Karpas-422 (cell line): ENCODE data around the gene MAPKAP1. TPM values are rescaled to one million over a fixed set of nuclear protein-coding genes. Genes with fewer than 3 reads are reported as not detected.

Experiments used
- DNase-seq: peaks from one replicate; pipeline ENCODE4 v3.0.0-alpha.2; 2015
- H2AFZ ChIP-seq: fragments of 200-600 bp; sonication (generic); 2 replicates; pipeline ENCODE4 v1.6.1; 2014; ENCODE audit warnings: antibody characterized with exemption, low read length, mixed read lengths
- H3K27ac ChIP-seq: fragments of 200-600 bp; sonication (generic); 2 replicates; pipeline ENCODE4 v1.5.1; 2014; ENCODE audit warnings: mild to moderate bottlenecking, low read length, moderate library complexity
- H3K27me3 ChIP-seq: fragments of 200-600 bp; sonication (generic); 2 replicates; pipeline ENCODE4 v1.6.1; 2014; ENCODE audit warnings: low read length, mixed read lengths
- H3K36me3 ChIP-seq: fragments of 200-600 bp; sonication (generic); 2 replicates; pipeline ENCODE4 v1.6.1; 2014; ENCODE audit warnings: low read length, mixed read lengths; ENCODE audit not compliant: insufficient read depth
- H3K4me1 ChIP-seq: fragments of 200-600 bp; sonication (generic); 2 replicates; pipeline ENCODE4 v1.6.1; 2014; ENCODE audit warnings: mild to moderate bottlenecking, low read length, mixed read lengths
- H3K4me2 ChIP-seq: fragments of 200-600 bp; sonication (generic); 2 replicates; pipeline ENCODE4 v1.6.1; 2014; ENCODE audit warnings: low read length, low read depth, mild to moderate bottlenecking; ENCODE audit not compliant: poor library complexity, severe bottlenecking
- H3K4me3 ChIP-seq: fragments of 200-600 bp; sonication (generic); 2 replicates; pipeline ENCODE4 v1.5.1; 2014; ENCODE audit warnings: mild to moderate bottlenecking, antibody characterized with exemption, low read length, mixed read lengths
- H3K79me2 ChIP-seq: fragments of 200-600 bp; sonication (generic); 2 replicates; pipeline ENCODE4 v1.6.1; 2014; ENCODE audit warnings: mild to moderate bottlenecking, low read length, mixed read lengths
- H3K9ac ChIP-seq: fragments of 200-600 bp; sonication (generic); 2 replicates; pipeline ENCODE4 v1.6.0; 2014; ENCODE audit warnings: low read length
- H3K9me2 ChIP-seq: fragments of 200-600 bp; sonication (generic), shearing (Covaris generic); replicated peaks from 2 replicates; pipeline ENCODE4 v1.6.0; 2014; ENCODE audit warnings: mild to moderate bottlenecking, low read length, moderate library complexity; ENCODE audit not compliant: insufficient read depth
- H3K9me3 ChIP-seq: fragments of 300-700, 200-600 bp; sonication (generic); 2 replicates; pipeline ENCODE4 v1.6.1; 2014; ENCODE audit warnings: low read length, mixed read lengths
- H4K20me1 ChIP-seq: fragments of 200-600 bp; sonication (generic); 2 replicates; pipeline ENCODE4 v1.6.1; 2014; ENCODE audit warnings: mild to moderate bottlenecking, antibody characterized with exemption, low read length, low read depth; ENCODE audit not compliant: insufficient read depth
- total RNA-seq: library from RNA; depleted of rRNA; stranded (reverse); fragments of >200 nt; shearing (Covaris generic); gene quantifications from 2 replicates; pipeline ENCODE4 v1.2.3, GENCODE V29; 2014; ENCODE audit warnings: low replicate concordance

The MAPKAP1 gene
- total RNA-seq, 1 experiment from 2014 or later, result 62.8 TPM

DNA sequence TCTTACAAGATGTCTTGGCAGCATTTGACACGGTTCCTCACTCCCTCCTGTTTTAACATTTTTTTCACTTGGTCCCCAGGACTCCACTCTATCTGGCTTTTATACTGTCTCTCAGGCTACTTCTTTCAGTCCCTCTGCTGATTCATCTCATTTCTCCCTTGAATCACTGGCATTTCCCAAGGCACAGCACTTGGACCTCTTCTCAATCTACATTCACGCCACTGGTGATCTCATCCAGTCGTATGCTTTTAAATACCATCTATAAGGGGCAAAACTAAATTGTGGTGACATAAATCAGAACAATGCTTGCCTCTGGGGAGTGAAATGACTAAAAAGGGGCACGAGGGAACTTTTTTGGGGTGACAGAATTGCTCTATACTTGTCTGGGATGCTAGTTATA lies 47.1 kb downstream of the MAPKAP1 start:
- Histone ChIP-seq H3K4me2 (no peak overlapping the region), H3K36me3 (peaks cover 10% of the 10 kb centered on the region), H2AFZ (no peak overlapping the region), H3K4me3 (no peak overlapping the region), H3K9me2 (no peaks in the 10 kb centered on the region), H3K9me3 (no peaks in the 10 kb centered on the region), H3K9ac (no peak overlapping the region), H3K4me1 (no peaks in the 10 kb centered on the region), H3K79me2 (peaks cover 11% of the 10 kb centered on the region), H4K20me1 (peaks cover 45% of the 10 kb centered on the region), H3K27me3 (no peaks in the 10 kb centered on the region), H3K27ac (no peak overlapping the region)
- no peak for DNase-seq

DNA sequence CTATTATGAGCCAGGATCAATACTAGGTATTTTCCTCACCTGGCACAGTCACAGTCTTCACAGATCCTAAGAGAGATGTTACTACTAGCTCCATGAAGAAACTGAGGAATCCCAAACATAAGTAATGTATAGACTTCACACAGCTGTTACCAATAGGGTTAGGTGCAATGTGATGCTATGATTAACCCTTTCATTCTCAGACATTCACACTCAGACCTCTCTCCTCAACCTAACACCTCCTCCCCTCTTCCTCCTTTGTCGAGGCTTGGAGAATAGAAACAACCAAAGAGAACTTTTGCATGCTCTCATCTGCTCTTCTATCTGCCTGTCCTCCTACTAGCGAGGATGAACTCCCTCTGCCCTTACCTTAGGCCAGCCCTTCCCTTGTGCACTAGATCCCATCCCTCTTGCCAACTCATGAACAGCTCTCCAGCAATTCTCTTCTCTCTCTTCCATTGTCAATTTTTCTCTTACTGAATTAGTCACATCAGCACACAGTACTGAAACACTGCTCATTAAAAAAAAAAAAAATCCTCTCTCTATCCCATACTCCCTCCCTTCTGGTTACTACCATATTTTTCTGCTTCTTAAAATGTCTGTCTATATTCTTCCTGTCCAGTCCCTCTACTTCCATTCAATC lies 47.7 kb downstream of the MAPKAP1 start:
- Histone ChIP-seq H3K9me3 (no peaks in the 10 kb centered on the region), H3K4me2 (no peak overlapping the region), H2AFZ (no peak overlapping the region), H4K20me1 (peaks cover 50% of the 10 kb centered on the region), H3K9me2 (no peaks in the 10 kb centered on the region), H3K27me3 (no peaks in the 10 kb centered on the region), H3K79me2 (peaks cover 11% of the 10 kb centered on the region), H3K27ac (no peak overlapping the region), H3K36me3 (peaks cover 10% of the 10 kb centered on the region), H3K9ac (no peak overlapping the region), H3K4me1 (no peaks in the 10 kb centered on the region), H3K4me3 (no peak overlapping the region)
- peak; percentile 27 for DNase-seq

DNA sequence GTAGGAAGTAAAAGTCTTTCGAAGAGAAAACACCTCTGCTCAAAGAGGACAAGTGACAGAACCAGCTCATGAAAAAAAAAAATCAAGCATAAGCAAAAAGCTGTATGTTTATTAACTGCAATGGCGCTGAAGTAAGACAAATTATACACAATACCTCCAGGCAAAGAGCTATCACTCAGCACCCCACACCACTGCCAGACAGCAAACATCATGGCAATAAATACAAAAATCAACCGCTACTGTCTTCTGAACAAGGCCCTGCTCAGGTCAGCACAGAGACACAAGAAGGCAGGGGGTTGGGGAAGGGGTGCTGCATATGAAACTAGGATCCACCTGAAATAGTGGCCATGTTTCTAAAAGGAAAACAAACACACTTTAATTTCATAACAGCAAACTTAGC lies 50.4 kb downstream of the MAPKAP1 start:
- Histone ChIP-seq H4K20me1 (peaks cover 72% of the 10 kb centered on the region), H2AFZ (no peak overlapping the region), H3K9me3 (no peaks in the 10 kb centered on the region), H3K27ac (no peak overlapping the region), H3K79me2 (peaks cover 11% of the 10 kb centered on the region), H3K9me2 (no peaks in the 10 kb centered on the region), H3K36me3 (peaks cover 10% of the 10 kb centered on the region), H3K4me2 (no peak overlapping the region), H3K9ac (no peak overlapping the region), H3K4me3 (no peak overlapping the region), H3K27me3 (no peaks in the 10 kb centered on the region), H3K4me1 (peaks cover 11% of the 10 kb centered on the region)
- no peak for DNase-seq

DNA sequence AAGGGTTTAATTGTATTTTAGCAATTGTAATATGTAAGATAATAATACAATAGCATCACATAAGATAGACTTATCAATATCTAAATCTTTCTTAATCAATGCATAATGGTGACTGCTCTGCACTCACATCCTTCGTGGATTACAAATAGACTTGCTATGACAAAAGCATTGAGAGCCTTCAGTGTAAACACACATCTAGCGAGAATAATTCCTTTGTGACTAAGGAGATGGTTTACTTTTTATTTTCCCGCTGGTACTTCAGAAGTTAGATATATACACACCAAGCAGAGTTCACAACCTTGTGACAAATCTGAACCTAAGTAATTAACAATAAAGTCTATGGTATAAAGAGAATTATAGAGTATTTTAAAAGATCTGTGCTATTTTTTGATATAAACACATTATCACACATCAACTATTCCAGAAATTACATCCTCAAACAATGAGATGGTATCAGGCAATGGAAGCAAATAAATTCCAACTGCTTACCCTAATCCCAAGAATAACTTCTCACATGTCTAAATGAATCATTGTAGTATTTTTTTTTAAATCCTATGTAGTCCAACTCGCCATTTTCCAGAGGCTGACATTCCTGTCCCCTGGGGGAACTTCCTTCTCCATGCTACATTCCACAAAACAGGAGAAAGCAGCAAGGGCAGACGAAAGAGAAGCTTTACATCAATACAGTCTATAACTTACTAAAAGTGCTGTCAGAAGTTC lies 51.2 kb downstream of the MAPKAP1 start:
- Histone ChIP-seq H2AFZ (no peak overlapping the region), H3K27me3 (no peaks in the 10 kb centered on the region), H3K9me3 (no peaks in the 10 kb centered on the region), H4K20me1 (peaks cover 76% of the 10 kb centered on the region), H3K4me2 (no peak overlapping the region), H3K9ac (no peak overlapping the region), H3K27ac (no peak overlapping the region), H3K4me3 (no peak overlapping the region), H3K36me3 (peaks cover 10% of the 10 kb centered on the region), H3K9me2 (no peaks in the 10 kb centered on the region), H3K4me1 (peaks cover 11% of the 10 kb centered on the region), H3K79me2 (peaks cover 11% of the 10 kb centered on the region)
- DNase-seq, result no peak

DNA sequence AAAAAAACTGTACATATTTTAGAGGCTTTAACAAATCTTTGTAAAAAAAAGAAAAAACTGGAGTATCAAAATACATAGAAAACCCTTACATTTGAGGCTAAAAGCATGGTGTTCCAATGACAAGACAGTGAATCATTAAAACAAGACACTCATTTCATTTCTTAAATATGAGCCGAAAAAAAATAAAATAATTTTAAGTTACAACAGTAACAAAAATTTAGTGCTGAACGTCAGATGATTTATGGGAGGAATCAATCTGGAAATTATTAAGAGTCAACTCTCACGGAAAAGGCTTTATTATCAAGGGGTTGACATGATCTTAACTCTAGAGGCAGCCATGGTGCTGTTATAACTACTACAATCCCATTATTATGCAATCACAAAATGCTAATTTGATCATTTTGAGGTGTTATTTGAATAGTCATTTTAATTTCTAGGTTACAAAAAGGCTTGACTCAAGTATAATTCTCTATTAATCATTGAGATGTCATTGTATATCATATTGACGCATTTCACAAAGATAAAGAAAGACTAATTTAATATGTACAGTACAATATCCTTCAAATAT lies 51.9 kb downstream of the MAPKAP1 start:
- no peak overlapping the region for H3K9ac ChIP-seq

DNA sequence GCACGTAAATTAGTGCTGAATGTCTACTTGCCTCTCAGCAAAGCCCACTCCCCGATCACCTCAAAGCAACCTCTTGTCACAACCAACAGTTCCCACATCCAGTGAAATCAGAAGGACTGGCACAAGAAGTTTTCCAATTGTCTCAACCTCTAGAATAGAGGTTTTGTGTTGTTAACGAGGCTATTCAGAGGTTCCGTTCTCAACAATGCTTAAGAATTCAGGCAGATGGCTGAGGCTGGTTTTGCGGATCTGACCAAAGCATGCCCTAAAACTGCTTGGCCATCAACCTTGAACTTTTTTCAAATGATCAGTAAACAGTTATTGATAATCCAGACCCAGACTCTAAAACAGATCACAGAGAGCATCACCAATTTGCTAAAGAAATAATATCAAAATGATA lies 52.9 kb downstream of the MAPKAP1 start:
- no peak for DNase-seq
- Histone ChIP-seq H3K4me1 (peaks cover 11% of the 10 kb centered on the region), H4K20me1 (peaks cover 85% of the 10 kb centered on the region), H3K9me2 (no peaks in the 10 kb centered on the region), H3K9me3 (no peaks in the 10 kb centered on the region), H3K79me2 (peaks cover 9% of the 10 kb centered on the region), H3K27ac (no peak overlapping the region), H3K4me2 (no peak overlapping the region), H3K36me3 (peaks cover 10% of the 10 kb centered on the region), H2AFZ (no peak overlapping the region), H3K4me3 (no peak overlapping the region), H3K9ac (no peak overlapping the region), H3K27me3 (no peaks in the 10 kb centered on the region)

More for the DNA sequence above, 51.9 kb downstream of the MAPKAP1 start:
- no peaks in the 10 kb centered on the region for H3K9me3 ChIP-seq
- H2AFZ ChIP-seq, result no peak overlapping the region
- H3K36me3 ChIP-seq, result peaks cover 10% of the 10 kb centered on the region
- peaks cover 11% of the 10 kb centered on the region for H3K4me1 ChIP-seq
- H3K9me2 ChIP-seq, result no peaks in the 10 kb centered on the region
- DNase-seq, result no peak
- no peak overlapping the region for H3K27ac ChIP-seq
- H3K79me2 ChIP-seq, result peaks cover 11% of the 10 kb centered on the region
- no peak overlapping the region for H3K4me3 ChIP-seq
- H4K20me1 ChIP-seq, result peaks cover 83% of the 10 kb centered on the region
- no peaks in the 10 kb centered on the region for H3K27me3 ChIP-seq
- H3K4me2 ChIP-seq, result no peak overlapping the region

DNA sequence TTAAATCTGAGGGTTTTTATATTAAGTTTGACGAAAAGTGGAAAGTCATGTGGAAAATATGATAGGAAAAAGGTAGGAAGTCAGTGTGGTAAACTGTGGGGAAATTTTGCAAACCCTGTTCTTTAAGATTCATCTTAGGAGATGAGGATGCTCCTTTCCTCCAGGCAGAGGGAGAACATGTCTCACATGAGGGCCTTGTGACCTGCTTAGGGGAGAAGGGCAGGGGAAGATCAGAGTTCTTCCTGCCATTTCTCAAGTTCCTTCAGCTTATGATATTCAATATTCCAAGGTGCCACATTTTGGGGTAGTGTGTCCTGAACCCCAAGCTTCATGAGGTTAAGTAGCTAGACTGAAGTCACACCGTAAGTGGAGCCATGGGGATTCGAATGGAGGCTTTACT lies 53.7 kb downstream of the MAPKAP1 start:
- Histone ChIP-seq H3K4me1 (peaks cover 11% of the 10 kb centered on the region), H3K9me3 (no peaks in the 10 kb centered on the region), H3K79me2 (peaks cover 8% of the 10 kb centered on the region), H4K20me1 (peaks cover 84% of the 10 kb centered on the region), H3K4me2 (no peak overlapping the region), H3K27me3 (no peaks in the 10 kb centered on the region), H3K4me3 (no peak overlapping the region), H2AFZ (no peak overlapping the region), H3K27ac (no peak overlapping the region), H3K9ac (no peak overlapping the region), H3K9me2 (no peaks in the 10 kb centered on the region), H3K36me3 (peaks cover 10% of the 10 kb centered on the region)
- no peak for DNase-seq

DNA sequence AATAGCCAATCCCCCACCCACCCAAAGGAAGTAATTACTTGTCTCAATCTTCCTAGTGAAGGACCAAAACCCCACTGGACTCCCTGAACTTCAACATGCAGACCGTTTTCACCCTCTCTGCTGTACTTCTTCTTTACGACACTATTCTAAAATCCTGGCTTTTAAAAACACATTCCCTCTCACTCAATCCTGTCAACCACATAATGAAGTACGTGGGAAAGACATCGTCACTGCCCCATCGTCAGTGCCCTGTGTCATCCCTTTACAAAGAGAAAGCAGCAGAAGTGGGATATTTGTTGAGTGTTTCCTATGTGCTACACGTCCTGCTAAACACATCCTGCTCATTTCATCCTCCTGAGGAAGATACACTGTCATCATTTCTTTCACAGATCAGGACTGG lies 54.2 kb downstream of the MAPKAP1 start:
- Histone ChIP-seq H3K27me3 (no peaks in the 10 kb centered on the region), H3K9me2 (no peaks in the 10 kb centered on the region), H2AFZ (no peak overlapping the region), H3K9me3 (no peaks in the 10 kb centered on the region), H3K36me3 (peaks cover 10% of the 10 kb centered on the region), H3K79me2 (peaks cover 8% of the 10 kb centered on the region), H4K20me1 (peaks cover 82% of the 10 kb centered on the region), H3K9ac (no peak overlapping the region), H3K27ac (no peak overlapping the region), H3K4me2 (no peak overlapping the region), H3K4me1 (peaks cover 11% of the 10 kb centered on the region), H3K4me3 (no peak overlapping the region)
- DNase-seq, result no peak
